Mesenteric fat pad (tissue), 1 donor: ENCODE results near the gene DROSHA. TPM values are rescaled to one million over a fixed set of nuclear protein-coding genes. Genes with fewer than 3 reads are reported as not detected.

ENCODE experiments used
- DNase-seq: peaks from one replicate; pipeline ENCODE4 v3.0.0-alpha.2; 2020; ENCODE audit warnings: low spot score
- total RNA-seq: library from RNA; stranded (reverse); fragmentation: NEBNext Ultra II Directional; extraction: Animal tissue kit (Norgen Biotek cat#: 25700); gene quantifications from one replicate; pipeline ENCODE4 v1.2.1, GENCODE V29; 2021
- donor health status: DM: yes; HTN: yes; CAD: no.

Gene DROSHA
- total RNA-seq, 1 donor from 2014 or later: 39.5 TPM

DNA sequence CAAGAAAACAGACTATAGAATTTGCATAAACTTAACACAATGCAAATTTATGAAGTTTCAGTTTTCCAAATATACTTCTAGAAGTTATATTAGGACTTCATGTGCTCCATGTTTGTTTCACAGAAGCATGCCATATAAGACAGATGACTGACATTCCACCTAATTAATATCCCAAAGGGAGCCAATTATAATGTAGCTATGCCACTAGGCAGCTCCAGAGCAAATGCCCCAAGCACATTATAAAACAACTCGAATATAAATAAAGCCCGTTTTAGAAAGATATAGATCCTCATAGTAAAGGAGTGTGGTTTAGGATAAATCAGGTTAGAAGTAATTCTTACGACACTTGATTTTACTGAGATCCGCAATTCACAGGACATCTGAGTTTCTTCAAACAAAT, 8.9 kb downstream of the DROSHA start:
- no peak for DNase-seq

GRCh38 chr5:31516802-31517201, 15.1 kb downstream of the DROSHA start:
- no peak for DNase-seq

GRCh38 chr5:31511305-31511704, 20.6 kb downstream of the DROSHA start:
- no peak for DNase-seq

DNA sequence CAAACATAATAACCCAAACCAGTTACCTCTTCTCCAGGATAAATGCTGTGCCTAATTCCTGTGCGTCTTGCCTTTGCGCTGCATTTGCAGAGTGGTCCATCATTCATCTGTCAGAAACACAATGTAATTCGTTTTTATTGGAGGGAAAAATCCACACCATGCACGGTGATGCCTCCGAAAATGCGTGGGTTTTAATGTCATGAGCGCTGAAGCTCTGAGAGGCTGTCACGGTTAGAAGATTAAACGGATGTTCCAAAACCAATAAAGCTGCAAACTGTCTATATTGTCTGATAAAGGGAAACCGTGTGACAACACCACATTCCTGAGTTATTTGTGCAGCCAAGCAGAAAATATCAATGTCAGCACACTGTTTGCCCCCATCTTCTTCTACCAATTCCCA, 27.4 kb downstream of the DROSHA start:
- DNase-seq: no peak

DNA sequence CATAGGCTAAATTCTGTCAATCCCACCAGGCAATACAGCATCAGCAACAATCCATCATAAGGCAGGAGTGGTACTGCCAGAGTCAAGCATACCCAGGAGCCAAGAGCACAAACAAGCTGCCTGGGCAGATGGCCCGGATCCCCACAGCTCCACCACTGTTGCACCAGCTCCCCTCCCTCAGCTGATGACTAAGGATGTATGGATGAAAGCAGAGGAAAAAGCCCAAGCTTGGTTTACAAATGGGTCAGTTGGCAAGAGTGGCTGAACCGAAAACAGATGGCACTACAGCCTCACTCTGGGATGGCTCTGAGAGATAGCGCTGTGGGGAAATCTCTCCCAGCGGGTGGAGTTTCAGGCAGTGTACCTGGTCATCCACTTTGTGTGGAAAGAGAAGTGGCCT, 29.4 kb downstream of the DROSHA start:
- DNase-seq: no peak

DNA sequence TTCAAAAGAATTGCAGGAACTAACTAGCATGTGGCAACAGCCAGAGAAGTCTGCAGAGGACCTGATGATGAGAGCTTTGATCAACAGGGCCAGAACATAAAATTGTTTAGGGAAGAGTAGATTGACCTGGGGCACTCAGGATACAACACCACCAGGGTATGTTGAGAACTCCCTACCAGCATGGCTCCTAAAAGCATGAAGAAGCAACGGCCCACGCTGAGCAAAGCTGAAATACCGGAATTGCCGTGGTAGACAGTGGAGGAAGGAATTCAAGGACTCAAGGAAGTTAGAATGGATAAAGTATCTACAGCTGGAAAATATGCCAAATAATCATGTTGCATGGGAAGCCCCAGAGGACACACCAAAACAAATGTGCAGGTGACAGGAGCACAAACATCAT, 31.6 kb downstream of the DROSHA start:
- DNase-seq: no peak

DNA sequence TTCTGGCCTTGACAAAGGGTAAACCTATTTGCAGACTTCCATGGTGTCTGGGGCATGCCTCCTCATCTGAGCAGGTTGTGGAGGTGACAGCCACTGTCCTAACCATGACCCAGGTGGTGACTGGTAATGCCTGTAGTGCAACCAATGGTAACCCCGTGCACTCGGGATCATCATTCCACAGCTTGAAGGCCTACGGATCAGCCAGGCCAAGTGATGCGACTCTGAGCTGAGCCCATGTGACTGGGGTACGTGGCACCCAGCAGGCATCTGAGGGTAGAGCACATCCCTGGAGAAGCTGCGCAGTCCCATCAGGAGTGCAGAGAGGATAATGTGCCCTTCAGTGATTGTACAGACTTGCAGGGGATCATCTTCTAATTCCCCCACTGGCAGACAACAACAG, 35.0 kb downstream of the DROSHA start:
- DNase-seq: no peak

- no peak for DNase-seq
These were observed 35.6 kb downstream of the DROSHA start for GRCh38 chr5:31496301-31496700.

GRCh38 chr5:31495336-31495735, 36.6 kb downstream of the DROSHA start:
- no peak for DNase-seq

DNA sequence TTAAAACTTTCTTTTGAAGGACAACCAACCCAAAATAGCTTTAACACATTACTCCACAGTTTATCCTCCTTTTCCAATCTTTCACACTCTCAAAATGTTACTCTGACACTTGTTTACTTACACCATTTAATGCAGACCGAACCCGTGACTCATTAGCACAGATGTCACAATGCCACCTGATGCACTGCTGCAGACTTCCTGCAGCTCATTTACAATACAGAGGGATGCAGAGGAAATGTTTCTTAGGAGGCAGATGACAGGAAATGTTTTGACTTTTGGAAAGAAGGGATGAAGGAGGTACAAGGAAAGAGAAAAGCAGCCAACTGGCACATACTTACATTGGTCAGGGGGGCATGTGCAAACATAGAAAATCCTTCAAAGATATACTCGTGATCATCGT, 39.0 kb downstream of the DROSHA start:
- no peak for DNase-seq

DNA sequence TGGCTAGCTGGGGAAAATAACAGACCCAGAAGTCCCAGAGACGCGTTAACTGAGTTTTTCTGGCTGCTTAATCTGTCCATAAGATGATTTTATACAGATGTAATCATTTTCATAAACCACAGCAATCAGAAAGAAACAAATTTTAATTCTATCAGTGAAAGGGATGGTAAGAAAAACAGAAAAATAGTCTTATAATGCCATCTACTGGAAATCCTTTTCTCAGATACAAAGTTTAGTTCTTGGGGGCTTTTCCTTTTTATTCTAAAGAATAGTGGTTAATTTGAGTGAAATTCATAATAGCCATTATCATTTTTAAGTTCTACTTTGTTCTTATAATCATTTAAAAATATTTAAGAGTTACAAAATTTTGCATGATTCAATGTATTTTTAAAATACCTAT, 44.4 kb downstream of the DROSHA start:
- no peak for DNase-seq

DNA sequence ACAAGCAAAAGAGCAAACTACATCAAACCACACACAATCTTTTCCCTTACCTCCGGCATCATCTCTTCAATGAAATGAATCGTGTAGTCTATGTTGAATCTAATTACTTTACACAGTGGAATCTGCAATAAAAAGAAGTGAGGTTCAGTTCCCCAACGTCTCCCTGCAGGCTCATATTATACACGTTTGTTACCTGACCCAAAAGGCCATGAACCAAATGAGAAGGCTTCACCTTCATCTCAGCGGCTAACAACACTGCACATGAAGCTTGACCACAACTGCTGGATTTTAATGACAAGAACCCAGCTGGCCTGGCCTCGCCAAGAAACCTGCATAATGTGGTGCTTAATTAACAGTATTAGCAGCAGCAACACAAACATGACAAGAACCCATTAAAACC, 45.5 kb downstream of the DROSHA start:
- no peak for DNase-seq

DNA sequence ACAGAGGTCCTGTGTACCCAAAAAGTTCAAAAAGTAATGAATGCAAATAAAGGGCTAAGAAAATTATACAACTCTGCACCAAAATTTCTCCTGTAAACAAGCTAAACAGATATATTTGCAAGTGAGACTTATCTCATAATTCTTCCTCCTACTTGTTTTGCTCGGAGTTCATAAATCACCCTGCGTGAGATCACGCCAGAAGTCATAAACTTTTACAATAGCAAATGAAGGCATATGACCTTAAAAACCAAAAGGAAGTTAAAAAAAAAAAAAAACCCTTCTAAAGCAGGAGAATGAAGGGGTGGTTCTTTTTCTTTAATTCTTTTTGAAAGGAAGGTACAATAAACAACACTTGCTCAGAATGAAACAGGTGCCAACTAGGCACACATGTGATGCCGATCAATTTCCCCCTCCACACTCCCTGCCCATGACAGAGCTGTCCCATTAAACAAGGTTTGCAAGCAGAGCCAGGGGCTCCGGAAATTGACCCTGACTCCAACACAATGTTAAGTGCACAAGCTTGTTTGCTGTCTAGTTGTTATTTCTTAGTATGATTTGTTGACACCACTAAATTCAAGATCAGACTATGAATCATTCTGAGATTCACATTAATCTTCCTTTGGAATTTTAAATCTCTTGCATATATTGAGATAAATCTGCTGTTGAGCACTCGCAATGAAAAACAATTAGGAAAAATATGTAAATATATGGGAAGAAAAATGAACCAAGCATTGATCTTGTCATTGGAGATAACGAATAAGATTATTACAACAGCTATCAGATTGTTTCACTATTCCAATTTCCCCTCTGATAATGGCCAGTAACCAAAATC, 46.3 kb downstream of the DROSHA start:
- DNase-seq: no peak

DNA sequence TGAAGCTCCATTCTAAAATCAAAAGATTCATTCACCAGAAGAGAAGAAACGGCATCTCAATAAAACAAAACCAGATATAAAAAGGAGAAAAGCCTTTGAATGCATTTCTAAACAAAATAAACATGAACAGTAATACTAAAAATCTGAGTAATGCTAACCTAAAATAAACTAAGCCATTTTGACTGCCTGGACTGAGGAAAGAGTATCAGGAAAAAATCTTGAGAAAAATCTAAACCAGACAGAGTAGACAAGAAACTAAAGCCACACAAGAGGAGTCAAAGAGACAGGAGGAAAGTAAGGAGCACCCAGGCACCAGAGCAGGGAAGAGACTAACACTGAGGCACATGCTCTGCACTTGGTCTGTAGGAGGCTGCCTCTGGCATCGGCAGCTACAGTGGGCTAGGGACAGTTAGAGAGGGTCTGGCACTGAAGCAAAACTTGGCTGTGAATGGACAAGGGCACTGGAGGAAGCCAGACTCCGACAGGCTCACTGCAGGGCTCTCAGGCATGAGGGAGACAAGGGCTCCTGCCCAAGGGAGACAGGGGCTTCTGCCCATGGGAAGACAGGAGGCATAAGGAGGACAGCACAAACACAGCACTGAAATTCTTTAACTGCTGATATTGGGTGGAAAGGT, 50.2 kb downstream of the DROSHA start:
- no peak for DNase-seq

GRCh38 chr5:31479706-31480105, 52.2 kb downstream of the DROSHA start:
- DNase-seq: no peak

DNA sequence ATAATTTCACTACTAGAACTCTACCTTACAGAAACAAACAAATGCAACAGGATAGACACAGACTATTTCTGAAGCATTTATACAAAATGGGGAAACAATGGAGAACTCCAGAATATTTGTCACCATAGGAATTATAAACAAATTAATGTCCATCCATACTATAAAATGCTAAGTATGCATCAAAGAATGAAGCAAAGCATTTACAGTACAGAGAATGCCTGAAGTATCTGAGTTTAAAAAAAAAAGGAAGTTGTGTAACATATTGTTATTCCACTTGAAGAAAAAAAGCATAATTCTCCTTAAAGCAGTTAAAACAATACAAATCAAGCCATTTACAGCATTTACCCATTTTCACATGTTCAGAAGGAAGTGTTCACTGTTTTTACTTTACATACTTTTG, 53.0 kb downstream of the DROSHA start:
- no peak for DNase-seq

GRCh38 chr5:31477971-31478370, 53.9 kb downstream of the DROSHA start:
- DNase-seq: no peak

- DNase-seq: no peak
These were observed 54.4 kb downstream of the DROSHA start for GRCh38 chr5:31477516-31477915.

- DNase-seq: no peak
These were observed 55.2 kb downstream of the DROSHA start for GRCh38 chr5:31476738-31477141.

DNA sequence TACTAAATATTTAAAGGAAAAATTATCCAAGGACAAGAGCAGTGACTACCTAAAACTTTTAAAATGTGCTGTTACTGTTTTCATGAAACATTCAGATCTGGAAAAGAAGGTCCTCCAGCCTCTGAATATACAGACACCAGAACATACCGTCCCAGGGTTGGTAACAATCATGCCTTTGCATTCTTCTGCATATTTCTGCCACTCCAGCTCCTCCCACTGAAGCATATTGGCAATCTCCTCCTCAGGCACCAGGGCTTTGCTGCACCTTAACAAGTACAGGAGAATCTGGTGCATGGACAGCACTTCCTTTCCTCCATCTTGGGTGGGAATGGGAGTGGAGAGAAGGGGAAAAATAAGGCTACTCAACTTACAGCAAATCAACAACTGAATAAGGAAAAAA, 60.0 kb downstream of the DROSHA start:
- no peak for DNase-seq

DNA sequence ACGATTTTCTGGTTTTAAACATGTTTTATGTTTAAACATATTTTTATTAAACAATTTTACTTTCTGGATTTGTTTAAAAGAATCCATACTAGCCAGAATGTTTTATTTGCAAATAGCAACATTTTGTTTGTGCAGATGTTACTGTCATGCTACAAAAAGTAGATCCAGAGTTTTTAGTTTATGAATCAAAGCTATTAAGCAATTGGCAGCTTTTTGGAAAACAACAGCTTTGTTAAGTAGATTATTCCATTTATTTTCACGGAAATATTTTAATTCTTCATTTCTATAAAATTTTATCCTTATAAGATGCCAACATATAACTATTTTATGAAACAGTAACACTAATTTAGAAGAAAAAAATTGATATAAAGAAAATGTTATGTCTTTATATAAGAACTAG, 60.9 kb downstream of the DROSHA start:
- no peak for DNase-seq

- no peak for DNase-seq
These were observed 61.3 kb downstream of the DROSHA start for GRCh38 chr5:31470608-31471007.

GRCh38 chr5:31469886-31470285, 62.0 kb downstream of the DROSHA start:
- no peak for DNase-seq
